RPMI7951 (cell line): ENCODE data around the gene WDR70. TPM values are rescaled to one million over a fixed set of nuclear protein-coding genes. Genes with fewer than 3 reads are reported as not detected.
A peak's percentile ranks its signal among the peaks of the same experiment; 100 is the strongest.
"Not testable (repeated sequence)": the region's sequence is repeated elsewhere in the genome, so short reads cannot be mapped to it uniquely, and the experiment has no call there.

Experiments used
- DNase-seq: peaks from one replicate; pipeline ENCODE4 v3.0.0-alpha.2; 2012; ENCODE audit warnings: low read depth
- total RNA-seq: library from RNA; depleted of rRNA; stranded (reverse); fragments of >200 nt; shearing (Covaris generic); gene quantifications from 2 replicates; pipeline ENCODE4 v1.2.3, GENCODE V29; 2014

WDR70 gene
- total RNA-seq, 1 experiment from 2014 or later, result 34.1 TPM

GRCh38 chr5:37453252-37453651 is 74.1 kb downstream of the WDR70 start:
- DNase-seq, result not testable (repeated sequence)

GRCh38 chr5:37454402-37455055 is 75.4 kb downstream of the WDR70 start:
- DNase-seq, result not testable (repeated sequence)

GRCh38 chr5:37463191-37464051 is 84.3 kb downstream of the WDR70 start:
- peak; percentile 1 for DNase-seq

GRCh38 chr5:37464581-37464980 is 85.5 kb downstream of the WDR70 start:
- DNase-seq, result peak; percentile 3

- DNase-seq, result peak; percentile 1
These were observed 90.3 kb downstream of the WDR70 start for GRCh38 chr5:37469383-37469782.

- DNase-seq, result no peak
These were observed 92.6 kb downstream of the WDR70 start for GRCh38 chr5:37471666-37472197.

GRCh38 chr5:37477426-37477825 is 98.3 kb downstream of the WDR70 start:
- no peak for DNase-seq

GRCh38 chr5:37478121-37478894 is 99.2 kb downstream of the WDR70 start:
- DNase-seq, result no peak

GRCh38 chr5:37481395-37481794 is 102.3 kb downstream of the WDR70 start:
- DNase-seq, result not testable (repeated sequence)

GRCh38 chr5:37490120-37490810 is 111.1 kb downstream of the WDR70 start:
- no peak for DNase-seq

- no peak for DNase-seq
These were observed 111.8 kb downstream of the WDR70 start for GRCh38 chr5:37490931-37491330.

- no peak for DNase-seq
These were observed 113.8 kb downstream of the WDR70 start for GRCh38 chr5:37492778-37493555.

GRCh38 chr5:37494756-37495155 is 115.6 kb downstream of the WDR70 start:
- DNase-seq, result peak; percentile 61

GRCh38 chr5:37495210-37495609 is 116.1 kb downstream of the WDR70 start:
- peak; percentile 74 for DNase-seq

GRCh38 chr5:37495668-37496347 is 116.7 kb downstream of the WDR70 start:
- DNase-seq, result peak; percentile 84

GRCh38 chr5:37496902-37497445 is 117.9 kb downstream of the WDR70 start:
- DNase-seq, result no peak

GRCh38 chr5:37501152-37501551 is 122.0 kb downstream of the WDR70 start:
- DNase-seq, result no peak

GRCh38 chr5:37506241-37506640 is 127.1 kb downstream of the WDR70 start:
- DNase-seq, result no peak

- no peak for DNase-seq
These were observed 127.6 kb downstream of the WDR70 start for GRCh38 chr5:37506722-37507121.

- DNase-seq, result no peak
These were observed 132.5 kb downstream of the WDR70 start for GRCh38 chr5:37511646-37512045.
